HepG2 (cell line): ENCODE measurements around the gene VCP. TPM values are rescaled to one million over a fixed set of nuclear protein-coding genes. Genes with fewer than 3 reads are reported as not detected.

Experiments
- CREM ChIP-seq, 2 experiments: sonication (generic) in 1 of 2; formaldehyde crosslinking in 1 of 2; IDR thresholded peaks; 2 replicates each; pipeline versions ENCODE4 v1.4.0 to v1.6.1; 2016 to 2020; ENCODE audit warnings: antibody characterized with exemption in 1 of 2, mild to moderate bottlenecking in 1 of 2, missing genetic modification reagents in 1 of 2
- FLYWCH1 ChIP-seq: sonication (generic); formaldehyde crosslinking; IDR thresholded peaks from 2 replicates; pipeline ENCODE4 v1.8.1; 2023; ENCODE audit warnings: mild to moderate bottlenecking, missing genetic modification reagents
- HNRNPL ChIP-seq: fragments of 200-400 bp; formaldehyde crosslinking; IDR thresholded peaks from 2 replicates; pipeline ENCODE4 v1.6.1; 2017; ENCODE audit warnings: mild to moderate bottlenecking, low read depth, low read length
- NR2F6 ChIP-seq, 2 experiments: IDR thresholded peaks; 2 replicates each; pipeline ENCODE4 v1.6.1; 2016; ENCODE audit warnings: antibody characterized with exemption in 1 of 2, mild to moderate bottlenecking in 1 of 2
- PHF5A ChIP-seq: IDR thresholded peaks from one replicate; pipeline ENCODE4 v1.6.1; 2018; ENCODE audit warnings: low read depth, missing genetic modification reagents; ENCODE audit not compliant: unreplicated experiment
- PPARG ChIP-seq: conservative IDR thresholded peaks from 2 replicates; pipeline ENCODE4 v1.6.1; 2016; ENCODE audit warnings: missing biosample characterization, missing genetic modification reagents
- RERE ChIP-seq: IDR thresholded peaks from 2 replicates; pipeline ENCODE4 v1.6.1; 2016; ENCODE audit warnings: low read depth, missing genetic modification reagents, missing compliant biosample characterization
- SP4 ChIP-seq: sonication (generic); formaldehyde crosslinking; IDR thresholded peaks from 2 replicates; pipeline ENCODE4 v1.8.1; 2023; ENCODE audit warnings: mild to moderate bottlenecking, missing genetic modification reagents
- ZFP36 ChIP-seq: fragments of 150-350 bp; IDR thresholded peaks from 2 replicates; pipeline ENCODE4 v1.6.1; 2018; ENCODE audit warnings: borderline replicate concordance, low read length, low read depth; ENCODE audit not compliant: partially characterized antibody
- ZNF10 ChIP-seq: sonication (generic); formaldehyde crosslinking; IDR thresholded peaks from 2 replicates; pipeline ENCODE4 v1.4.0; 2020; ENCODE audit warnings: mild to moderate bottlenecking, low read depth, missing genetic modification reagents, borderline replicate concordance
- ZNF225 ChIP-seq: sonication (generic); formaldehyde crosslinking; IDR thresholded peaks from 2 replicates; pipeline ENCODE4 v1.4.0; 2020; ENCODE audit warnings: mild to moderate bottlenecking, missing genetic modification reagents
- ZNF44 ChIP-seq: sonication (generic); formaldehyde crosslinking; IDR thresholded peaks from 2 replicates; pipeline ENCODE4 v1.5.1; 2020; ENCODE audit warnings: mild to moderate bottlenecking, missing genetic modification reagents
- ZNF569 ChIP-seq: sonication (generic); formaldehyde crosslinking; IDR thresholded peaks from 2 replicates; pipeline ENCODE4 v1.5.0; 2020; ENCODE audit warnings: mild to moderate bottlenecking, missing genetic modification reagents, moderate library complexity, borderline replicate concordance
- polyA plus RNA-seq, 8 experiments: library from polyadenylated mRNA; depleted of rRNA in 3 of 8; stranded (reverse) in 7 of 8; unstranded in 1 of 8; fragments of >200 nt; fragmentation: Illumina TruSeq in 4 of 8; extraction: Trizol in 4 of 8; gene quantifications; 2 replicates each; pipeline versions ENCODE4 v1.2.1 to v1.2.3, GENCODE V29; 2011 to 2016; ENCODE audit warnings: low read depth in 4 of 8, missing spikeins in 1 of 8, mixed read lengths in 1 of 8; ENCODE audit not compliant: insufficient read depth in 1 of 8
- total RNA-seq, 5 experiments: library from RNA; depleted of rRNA; stranded (reverse); fragments of >200 nt; fragmentation: Illumina TruSeq; extraction: Trizol; gene quantifications; 2 replicates each; pipeline ENCODE4 v1.2.3, GENCODE V29; 2016; ENCODE audit warnings: low read depth in 1 of 5

Gene VCP
- total and polyA plus RNA-seq, 2 of the 13 experiments (the other 11 are each of a cell fraction or from before 2014, with no cell fraction given): 143 to 391 TPM

- TF ChIP-seq RERE (CRISPR knock-in tag): 0 out of 2 replicates have a peak, but pooled peaks have one; percentile 27
- no peak for TF ChIP-seq ZNF10
- no peak for TF ChIP-seq ZNF225 (CRISPR knock-in tag)
- peak; percentile 64 for TF ChIP-seq PPARG (CRISPR knock-in tag)
- no peak for TF ChIP-seq FLYWCH1 (CRISPR knock-in tag)
- TF ChIP-seq ZFP36: no peak
- peak; percentile 83 for TF ChIP-seq SP4
- no peak for TF ChIP-seq ZNF569 (CRISPR knock-in tag)
- peak; percentile 76 for TF ChIP-seq CREM (IDR thresholded peaks at IDR 0.05)
- TF ChIP-seq CREM (CRISPR knock-in tag; IDR thresholded peaks at IDR 0.05): no peak
- peak; percentile 74 for TF ChIP-seq PHF5A (CRISPR knock-in tag)
- no peak; the same call in 1 of the 2 replicates for TF ChIP-seq ZNF44 (CRISPR knock-in tag)
- peak; percentile 92 for TF ChIP-seq NR2F6 (IDR thresholded peaks at IDR 0.05)
- peak; percentile 92 for TF ChIP-seq NR2F6 (CRISPR knock-in tag; IDR thresholded peaks at IDR 0.05)
- TF ChIP-seq HNRNPL: no peak
These were observed 30.6 kb upstream of the VCP start, which contains the start of gene STOML2 (continued) for GRCh38 chr9:35102769-35103659.
